ENCODE results near the gene CROCC2.

The CROCC2 gene

DNA sequence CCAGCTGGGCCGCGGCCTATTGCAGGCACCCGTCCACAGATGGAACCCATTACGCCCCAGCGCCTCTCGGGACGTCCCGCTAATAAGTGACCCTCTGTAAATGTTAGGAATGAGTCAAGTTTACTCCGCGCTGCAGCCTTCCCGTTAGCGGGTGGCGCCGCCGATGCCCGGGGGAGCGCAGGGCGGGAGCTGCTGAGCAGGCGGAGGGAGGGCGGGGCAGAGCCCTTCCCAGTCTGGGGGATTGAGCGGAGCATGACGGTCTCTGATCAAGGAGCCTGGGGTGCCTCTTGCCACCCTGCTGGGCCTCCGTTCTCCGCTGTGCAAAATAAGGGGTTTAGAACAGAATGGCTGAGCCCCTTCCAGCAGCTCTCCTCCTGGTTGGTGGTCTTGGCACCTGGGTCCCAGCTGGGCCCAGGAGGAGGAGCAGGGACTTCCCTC, 10.5 kb downstream of the CROCC2 start:
- no peak for TF ChIP-seq CTCF (IDR thresholded peaks at IDR 0.05; ENCODE audit: control insufficient read depth, extremely low read depth, insufficient read depth)
- DNase-seq (ENCODE audit: low read depth), result no peak
- H3K4me3 ChIP-seq (ENCODE audit: low read depth, low read length), result no peak overlapping the region

DNA sequence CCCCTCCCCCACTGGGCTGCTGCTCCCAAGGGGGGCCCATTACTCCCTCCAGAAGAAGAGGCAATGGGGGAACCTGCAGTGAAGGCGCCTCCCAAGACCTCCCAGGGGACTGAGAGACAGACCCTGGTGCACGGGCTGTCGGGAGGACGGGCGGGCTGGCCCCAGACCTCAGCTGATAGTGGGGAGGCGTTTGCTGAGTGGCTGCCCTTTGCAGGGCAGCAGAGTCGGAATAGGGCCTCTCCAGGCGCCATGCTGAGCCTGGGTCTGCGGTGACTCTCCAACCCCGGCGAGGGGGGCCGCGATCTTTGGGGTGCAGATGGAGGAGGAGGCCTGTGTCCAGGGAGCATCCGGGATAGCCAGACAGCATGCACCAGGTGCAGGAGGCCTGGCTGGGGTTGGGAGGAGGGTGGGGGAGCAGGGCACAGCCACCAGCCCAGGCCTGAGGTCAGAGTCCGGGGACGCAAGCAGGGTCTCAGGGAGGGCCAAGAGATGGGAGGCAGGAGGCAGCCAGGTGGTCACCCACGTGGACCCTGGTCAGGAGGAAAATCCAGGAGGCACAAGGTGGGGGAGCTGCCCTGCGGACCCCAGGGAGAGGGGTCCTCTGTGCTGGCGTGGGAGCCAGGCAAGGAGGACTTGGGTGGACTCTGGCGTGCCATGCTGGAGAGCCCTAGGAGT, 11.0 kb downstream of the CROCC2 start:
- no peak for DNase-seq (ENCODE audit: low read depth)
- no peak overlapping the region for H3K4me3 ChIP-seq (ENCODE audit: low read depth, low read length)
- no peak for TF ChIP-seq CTCF (IDR thresholded peaks at IDR 0.05; ENCODE audit: control insufficient read depth, extremely low read depth, insufficient read depth)

- no peak for TF ChIP-seq CTCF (IDR thresholded peaks at IDR 0.05; ENCODE audit: control insufficient read depth, extremely low read depth, insufficient read depth)
- DNase-seq (ENCODE audit: low read depth), result no peak
- no peak overlapping the region for H3K4me3 ChIP-seq (ENCODE audit: low read depth, low read length)
Measured at GRCh38 chr2:240917684-240918257, 11.6 kb downstream of the CROCC2 start.

GRCh38 chr2:240918258-240919091, 12.3 kb downstream of the CROCC2 start:
- TF ChIP-seq CTCF (IDR thresholded peaks at IDR 0.05; ENCODE audit: control insufficient read depth, extremely low read depth, insufficient read depth), result no peak
- no peak for DNase-seq (ENCODE audit: low read depth)
- no peak overlapping the region for H3K4me3 ChIP-seq (ENCODE audit: low read depth, low read length)

GRCh38 chr2:240919161-240919781, 13.1 kb downstream of the CROCC2 start:
- no peak for TF ChIP-seq CTCF (IDR thresholded peaks at IDR 0.05; ENCODE audit: control insufficient read depth, extremely low read depth, insufficient read depth)
- H3K4me3 ChIP-seq (ENCODE audit: low read depth, low read length), result no peak overlapping the region
- no peak for DNase-seq (ENCODE audit: low read depth)

GRCh38 chr2:240919786-240920782, 13.9 kb downstream of the CROCC2 start:
- H3K4me3 ChIP-seq (ENCODE audit: low read depth, low read length), result no peak overlapping the region
- no peak for DNase-seq (ENCODE audit: low read depth)
- no peak for TF ChIP-seq CTCF (IDR thresholded peaks at IDR 0.05; ENCODE audit: control insufficient read depth, extremely low read depth, insufficient read depth)

All from LNCaP clone FGC (cell line).